ENCODE results near the gene NCBP1. TPM values are rescaled to one million over a fixed set of nuclear protein-coding genes. Genes with fewer than 3 reads are reported as not detected.

Gene NCBP1
- total and polyA plus RNA-seq, 2 of the 4 experiments (the other 2 are of a cell fraction) = 17.8 to 46.4 TPM

DNA sequence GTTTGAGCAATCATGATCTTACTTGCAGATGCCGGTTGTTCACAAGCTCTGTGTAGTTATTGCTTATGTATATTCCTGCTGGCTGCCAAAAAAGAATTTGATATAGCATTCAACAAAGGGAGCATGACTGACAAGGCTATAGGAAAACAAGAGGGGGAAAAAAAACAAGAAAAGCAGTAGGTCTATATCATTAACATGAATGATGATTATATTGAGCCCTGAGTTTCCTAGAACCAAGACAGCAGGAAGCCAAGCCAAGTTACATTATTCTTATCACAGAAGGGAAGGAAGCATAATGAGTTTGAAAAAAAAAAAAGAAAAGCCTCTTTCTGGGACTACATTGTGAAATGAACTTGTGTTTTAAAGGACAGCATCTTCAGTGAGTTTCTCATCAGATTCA is 41.5 kb upstream of the NCBP1 start:
- Histone ChIP-seq H3K27me3 (ENCODE audit: control insufficient read depth, insufficient read depth, low read length) (no peaks in the 10 kb centered on the region; the same call in 1 of the 2 replicates), H3K56ac (ENCODE audit: extremely low read depth, insufficient read depth, low read length) (no peak overlapping the region), H2AFZ (replicated peaks; ENCODE audit: low read length, poor library complexity) (no peak overlapping the region), H4K20me1 (ENCODE audit: insufficient read depth, low read length) (no peaks in the 10 kb centered on the region), H3K79me1 (ENCODE audit: low read depth in 1 of 2, low read length in 2 of 2) (no peaks in the 10 kb centered on the region), H4K8ac (ENCODE audit: low read depth in 2 of 2, low read length in 2 of 2) (no peak overlapping the region), H3K9ac (ENCODE audit: low read depth, low read length) (no peak overlapping the region), H2AK5ac (ENCODE audit: low read depth, low read length) (no peak overlapping the region), H3K9me3 (ENCODE audit: control insufficient read depth, insufficient read depth, low read length) (no peaks in the 10 kb centered on the region), H3K4ac (ENCODE audit: low read depth, low read length) (no peak overlapping the region), H2BK120ac (ENCODE audit: low read depth, low read length) (no peak overlapping the region), H4K91ac (ENCODE audit: insufficient read depth, low read depth, low read length) (no peak overlapping the region), H3K14ac (replicated peaks; ENCODE audit: low read depth, low read length) (no peak overlapping the region), H2BK20ac (ENCODE audit: low read depth, low read length) (no peak overlapping the region), H3K4me1 (ENCODE audit: control insufficient read depth, insufficient read depth, low read length) (no peaks in the 10 kb centered on the region), H2BK15ac (ENCODE audit: low read depth, low read length) (no peak overlapping the region), H4K5ac (ENCODE audit: low read depth, low read length) (no peak overlapping the region), H2BK5ac (ENCODE audit: low read depth, low read length, poor library complexity, severe bottlenecking) (no peak overlapping the region), H3K23ac (ENCODE audit: low read depth, low read length) (no peak overlapping the region), H3K18ac (ENCODE audit: low read depth, low read length) (no peak overlapping the region), H3K36me3 (ENCODE audit: control insufficient read depth, insufficient read depth, low read length) (peaks cover 2% of the 10 kb centered on the region; the same call in 1 of the 2 replicates), H3K4me3 (ENCODE audit: insufficient read depth, low read depth, low read length) (no peak overlapping the region), H3K9me1 (ENCODE audit: insufficient read depth, low read length) (no peaks in the 10 kb centered on the region), H2AK9ac (replicated peaks; ENCODE audit: low read depth, low read length, poor library complexity) (no peak overlapping the region), H3K27ac (ENCODE audit: insufficient read depth, low read length) (no peak overlapping the region), H3K4me2 (ENCODE audit: low read depth, low read length) (no peak overlapping the region)
- DNase-seq = no peak
- ChIA-PET CTCF (interaction anchor here (0.6 to 3.7 kb wide), 2 partner anchors 63 to 123 kb away, joined by 3 to 17 read pairs; no protein-coding TSS in a partner anchor), POLR2A (ENCODE audit: unreplicated experiment) (no interaction called here)
- no peak for ATAC-seq (ENCODE audit: low read depth)
- BruUV-seq (replicated peaks) = no TSS peak
- dilution Hi-C loops (cut with HindIII; ENCODE audit: low sequenced_read_pairs, unreplicated experiment) (no loop called here), in situ Hi-C loops (cut with MboI; ENCODE audit: low sequenced_read_pairs) (no loop called here), intact Hi-C loops (cut with micrococcal nuclease) (no loop called here)
- WGBS, 2 experiments (ENCODE audit: extremely low coverage in 2 of 2, insufficient read length in 1 of 2) = no CpG with 5 or more reads among the region's 1 CpG
- TF ChIP-seq RFX5 (IDR thresholded peaks at IDR 0.05; ENCODE audit: low read depth, low read length) (no peak), RCOR1 (IDR thresholded peaks at IDR 0.05; ENCODE audit: insufficient replicate concordance, low read length) (no peak), POLR2A (IDR thresholded peaks at IDR 0.05; ENCODE audit: low read depth, low read length) (no peak), MAZ (IDR thresholded peaks at IDR 0.05; ENCODE audit: borderline replicate concordance, low read depth, low read length) (no peak), MAFK (IDR thresholded peaks at IDR 0.05; ENCODE audit: low read depth, low read length) (no peak), CTCF (conservative IDR thresholded peaks at IDR 0.05; ENCODE audit: low read depth, low read length) (no peak), MXI1 (IDR thresholded peaks at IDR 0.05; ENCODE audit: borderline replicate concordance, low read depth, low read length) (no peak)
